Right atrium auricular region (tissue), 2 donors: ENCODE results near the gene HSPA9. TPM values are rescaled to one million over a fixed set of nuclear protein-coding genes. Genes with fewer than 3 reads are reported as not detected.

Experiments used
- DNase-seq: peaks from one replicate; pipeline ENCODE4 v3.0.0-alpha.2; 2019; ENCODE audit warnings: low spot score
- H3K27ac ChIP-seq, 2 donors: fragments of 200-600 bp; sonication (generic); 1 replicate in 1 of 2; 2 replicates in 1 of 2; pipeline ENCODE4 v1.5.1; 2016 to 2019
- H3K27me3 ChIP-seq, 2 donors: fragments of 200-600 bp; sonication (generic); one replicate each; pipeline versions ENCODE4 v1.5.1 to v1.6.0; 2017 to 2019
- H3K36me3 ChIP-seq: fragments of 200-600 bp; sonication (generic); one replicate; pipeline ENCODE4 v1.5.1; 2016
- H3K4me1 ChIP-seq, 2 donors: fragments of 200-600 bp; sonication (generic); one replicate each; pipeline versions ENCODE4 v1.5.1 to v1.6.0; 2017 to 2019
- H3K4me3 ChIP-seq, 2 donors: fragments of 200-600 bp; sonication (generic); 1 replicate in 1 of 2; 2 replicates in 1 of 2; pipeline ENCODE4 v1.5.1; 2017 to 2019; ENCODE audit warnings: mild to moderate bottlenecking in 1 of 2, moderate library complexity in 1 of 2
- H3K9me3 ChIP-seq, 2 donors: fragments of 200-600 bp; sonication (generic); one replicate each; pipeline ENCODE4 v1.5.1; 2019
- CTCF ChIP-seq, 2 donors: fragments of 200-600 bp; sonication (generic); IDR thresholded peaks; one replicate each; pipeline ENCODE4 v1.5.1; 2019; ENCODE audit warnings: antibody characterized with exemption in 2 of 2
- total RNA-seq, 2 donors: library from RNA; depleted of rRNA; stranded (reverse); fragments of >200 nt; gene quantifications; one replicate each; pipeline ENCODE4 v1.1.0, GENCODE V29; 2016

Gene HSPA9
- total RNA-seq, 2 donors from 2014 or later, result 258 to 417 TPM

- Histone ChIP-seq H3K27me3 (no peaks in the 10 kb centered on the region), H3K4me1 (no peaks in the 10 kb centered on the region), H3K27ac (no peak overlapping the region), H3K36me3 (no peaks in the 10 kb centered on the region), H3K9me3 (no peaks in the 10 kb centered on the region), H3K4me3 (no peak overlapping the region)
- TF ChIP-seq CTCF (IDR thresholded peaks at IDR 0.05), result no peak
- no peak for DNase-seq
These were observed 25.2 kb upstream of the HSPA9 start for GRCh38 chr5:138600446-138600845.

GRCh38 chr5:138597661-138598400 is 22.6 kb upstream of the HSPA9 start:
- no peaks in the 10 kb centered on the region for H3K27me3 ChIP-seq
- no peak overlapping the region for H3K4me3 ChIP-seq
- H3K4me1 ChIP-seq, result no peaks in the 10 kb centered on the region
- TF ChIP-seq CTCF (IDR thresholded peaks at IDR 0.05), result no peak
- H3K27ac ChIP-seq, result no peak overlapping the region
- H3K9me3 ChIP-seq, result no peaks in the 10 kb centered on the region
- no peak for DNase-seq
- no peaks in the 10 kb centered on the region for H3K36me3 ChIP-seq

GRCh38 chr5:138596105-138596881 is 21.1 kb upstream of the HSPA9 start:
- Histone ChIP-seq H3K27me3 (no peaks in the 10 kb centered on the region), H3K9me3 (no peaks in the 10 kb centered on the region), H3K36me3 (no peaks in the 10 kb centered on the region), H3K27ac (no peak overlapping the region), H3K4me1 (no peaks in the 10 kb centered on the region), H3K4me3 (no peak overlapping the region)
- no peak for TF ChIP-seq CTCF (IDR thresholded peaks at IDR 0.05)
- DNase-seq, result no peak

GRCh38 chr5:138595180-138595795 is 20.1 kb upstream of the HSPA9 start:
- Histone ChIP-seq H3K4me1 (no peaks in the 10 kb centered on the region), H3K27me3 (no peaks in the 10 kb centered on the region), H3K27ac (no peak overlapping the region), H3K36me3 (no peaks in the 10 kb centered on the region), H3K9me3 (no peaks in the 10 kb centered on the region), H3K4me3 (no peak overlapping the region)
- DNase-seq, result no peak
- peak in 1 of 2 donors; percentile 40 for TF ChIP-seq CTCF (IDR thresholded peaks at IDR 0.05)

- Histone ChIP-seq H3K27me3 (no peaks in the 10 kb centered on the region), H3K27ac (no peak overlapping the region), H3K4me3 (no peak overlapping the region), H3K9me3 (no peaks in the 10 kb centered on the region), H3K4me1 (no peaks in the 10 kb centered on the region), H3K36me3 (no peaks in the 10 kb centered on the region)
- TF ChIP-seq CTCF (IDR thresholded peaks at IDR 0.05), result peak in 1 of 2 donors; percentile 17
- DNase-seq, result no peak
These were observed 19.3 kb upstream of the HSPA9 start for GRCh38 chr5:138594305-138595058.
